Measurements from ENCODE around the gene FOXF2.
A peak's percentile ranks its signal among the peaks of the same experiment; 100 is the strongest.

The FOXF2 gene

DNA sequence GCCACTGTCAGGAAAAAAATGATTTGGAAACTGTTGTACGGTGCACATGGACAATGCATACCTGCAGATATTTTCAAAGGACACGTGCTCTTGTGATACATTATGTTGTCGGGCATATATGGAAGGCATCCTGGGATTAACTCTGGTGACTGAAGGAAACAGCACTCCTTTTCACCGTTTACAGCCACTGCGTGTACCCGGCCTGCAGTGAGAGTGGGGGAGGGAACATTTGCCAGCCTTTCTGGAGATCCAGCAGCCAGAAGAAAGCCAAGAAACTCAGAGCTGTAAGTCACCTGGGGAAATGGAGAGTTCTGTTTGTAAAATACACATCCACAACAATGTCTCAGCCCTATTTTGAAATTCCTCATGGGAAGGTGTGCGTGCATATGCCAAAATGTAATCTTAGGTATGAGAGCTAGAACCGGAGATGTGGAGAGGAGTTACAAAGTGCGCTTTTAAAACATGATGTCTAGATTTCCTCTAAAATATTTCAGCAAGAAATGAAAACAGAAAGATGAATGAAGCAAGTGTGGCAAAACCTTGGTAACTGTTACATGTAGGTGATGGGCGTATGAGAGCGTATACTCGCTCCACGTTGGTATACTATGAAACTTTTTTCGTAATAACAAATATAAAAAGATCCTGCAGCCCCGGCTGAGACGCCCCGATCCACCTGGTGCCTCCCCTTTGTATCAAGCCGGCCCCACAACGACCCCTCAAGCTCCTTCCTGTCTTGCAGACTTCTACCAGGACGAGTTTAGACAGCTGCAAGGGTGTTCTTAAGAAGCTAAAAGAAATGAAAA is 8.6 kb upstream of the FOXF2 start:
- Mint-ChIP-seq H3K27ac (ENCODE audit: low read depth) (no peak overlapping the region), H3K36me3 (ENCODE audit: insufficient read depth) (peaks cover 7% of the 10 kb centered on the region), H3K27me3 (peaks cover 65% of the 10 kb centered on the region), H3K9me3 (no peaks in the 10 kb centered on the region), H3K4me1 (peaks cover 29% of the 10 kb centered on the region), H3K4me3 (peak overlapping the region; percentile 34)
- ATAC-seq (replicated peaks; ENCODE audit: extremely low read depth, poor library complexity, severe bottlenecking): no peak
- DNase-seq (ENCODE audit: low spot score in 2 of 2): no peak

DNA sequence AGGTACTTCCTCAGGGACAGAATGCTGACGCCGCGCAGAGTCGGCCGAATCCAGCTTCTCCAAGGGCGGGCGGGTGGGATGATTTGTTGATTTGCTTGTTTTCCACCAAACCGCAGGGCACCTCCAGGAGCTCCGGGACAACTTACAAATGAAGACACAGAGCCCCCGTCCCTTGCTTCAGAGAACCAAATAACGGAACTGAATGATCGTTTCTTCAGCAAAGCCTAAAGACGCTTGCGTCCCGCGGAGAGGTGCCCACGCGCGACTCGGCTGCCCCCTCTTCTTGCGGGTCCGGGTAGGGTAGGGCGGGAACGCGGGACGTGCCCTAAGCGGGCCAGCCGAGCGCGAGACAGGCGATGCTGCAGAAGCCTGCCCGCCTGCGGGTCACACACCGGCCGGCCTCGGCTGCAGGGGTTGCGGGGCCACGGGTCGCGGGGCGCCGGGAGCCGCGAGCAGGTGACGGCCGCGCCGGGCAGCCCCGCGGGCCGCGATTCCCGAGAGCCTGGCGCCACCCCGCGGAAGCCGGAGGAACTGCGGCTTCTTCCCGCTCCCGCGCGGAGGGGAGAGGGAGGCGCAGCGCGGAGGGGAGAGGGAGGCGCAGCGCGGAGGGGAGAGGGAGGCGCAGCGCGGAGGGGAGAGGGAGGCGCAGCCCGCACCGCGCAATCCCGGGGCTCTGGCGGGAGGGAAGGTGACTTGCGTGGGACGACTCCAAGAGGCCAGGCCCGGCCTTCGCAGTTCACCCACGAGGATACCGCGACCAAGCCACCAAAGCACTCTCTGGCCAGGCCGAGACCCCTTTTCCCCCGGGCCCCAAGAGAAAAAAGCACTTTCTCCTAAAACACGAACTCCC is 7.7 kb upstream of the FOXF2 start:
- H3K36me3 Mint-ChIP-seq (ENCODE audit: insufficient read depth): peaks cover 7% of the 10 kb centered on the region
- no peak overlapping the region for H3K4me3 Mint-ChIP-seq
- peaks cover 66% of the 10 kb centered on the region for H3K27me3 Mint-ChIP-seq
- H3K9me3 Mint-ChIP-seq: no peaks in the 10 kb centered on the region
- ATAC-seq (replicated peaks; ENCODE audit: extremely low read depth, poor library complexity, severe bottlenecking): no peak
- no peak overlapping the region for H3K27ac Mint-ChIP-seq (ENCODE audit: low read depth)
- DNase-seq (ENCODE audit: low spot score in 2 of 2): no peak
- peaks cover 29% of the 10 kb centered on the region for H3K4me1 Mint-ChIP-seq

DNA sequence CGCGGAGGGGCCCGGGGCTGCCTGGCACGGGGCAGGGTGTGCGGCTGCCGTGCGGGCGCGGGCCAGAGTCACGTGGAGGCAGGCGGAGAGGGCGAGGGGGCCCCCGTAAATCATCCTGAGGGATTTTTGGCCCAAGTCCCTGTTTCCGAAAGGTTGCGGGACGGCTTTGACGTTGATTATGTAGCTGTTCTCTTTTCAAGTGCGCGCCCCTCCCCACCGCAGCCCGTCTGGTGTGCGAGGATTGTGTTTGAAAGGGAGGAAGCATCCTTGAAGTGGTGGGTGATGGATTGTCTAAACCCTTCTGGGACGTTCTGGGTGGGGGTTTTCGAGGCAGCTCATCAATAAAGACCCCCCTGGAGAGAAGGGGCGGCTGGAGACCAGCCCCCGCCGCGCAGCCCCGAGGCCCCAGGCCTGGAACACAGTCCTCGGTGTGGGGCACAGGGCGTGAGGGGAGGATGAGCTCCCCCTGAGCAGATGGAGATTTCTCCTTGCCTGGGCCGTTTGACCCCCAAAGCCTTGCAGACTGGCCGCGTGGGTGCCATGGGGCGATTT is 7.0 kb upstream of the FOXF2 start:
- H3K4me1 Mint-ChIP-seq: peaks cover 29% of the 10 kb centered on the region
- ATAC-seq (replicated peaks; ENCODE audit: extremely low read depth, poor library complexity, severe bottlenecking) (no peak), DNase-seq (ENCODE audit: low spot score in 2 of 2) (no peak)
- H3K27ac Mint-ChIP-seq (ENCODE audit: low read depth): no peak overlapping the region
- no peaks in the 10 kb centered on the region for H3K9me3 Mint-ChIP-seq
- H3K27me3 Mint-ChIP-seq: peaks cover 66% of the 10 kb centered on the region
- no peak overlapping the region for H3K4me3 Mint-ChIP-seq
- peaks cover 7% of the 10 kb centered on the region for H3K36me3 Mint-ChIP-seq (ENCODE audit: insufficient read depth)

DNA sequence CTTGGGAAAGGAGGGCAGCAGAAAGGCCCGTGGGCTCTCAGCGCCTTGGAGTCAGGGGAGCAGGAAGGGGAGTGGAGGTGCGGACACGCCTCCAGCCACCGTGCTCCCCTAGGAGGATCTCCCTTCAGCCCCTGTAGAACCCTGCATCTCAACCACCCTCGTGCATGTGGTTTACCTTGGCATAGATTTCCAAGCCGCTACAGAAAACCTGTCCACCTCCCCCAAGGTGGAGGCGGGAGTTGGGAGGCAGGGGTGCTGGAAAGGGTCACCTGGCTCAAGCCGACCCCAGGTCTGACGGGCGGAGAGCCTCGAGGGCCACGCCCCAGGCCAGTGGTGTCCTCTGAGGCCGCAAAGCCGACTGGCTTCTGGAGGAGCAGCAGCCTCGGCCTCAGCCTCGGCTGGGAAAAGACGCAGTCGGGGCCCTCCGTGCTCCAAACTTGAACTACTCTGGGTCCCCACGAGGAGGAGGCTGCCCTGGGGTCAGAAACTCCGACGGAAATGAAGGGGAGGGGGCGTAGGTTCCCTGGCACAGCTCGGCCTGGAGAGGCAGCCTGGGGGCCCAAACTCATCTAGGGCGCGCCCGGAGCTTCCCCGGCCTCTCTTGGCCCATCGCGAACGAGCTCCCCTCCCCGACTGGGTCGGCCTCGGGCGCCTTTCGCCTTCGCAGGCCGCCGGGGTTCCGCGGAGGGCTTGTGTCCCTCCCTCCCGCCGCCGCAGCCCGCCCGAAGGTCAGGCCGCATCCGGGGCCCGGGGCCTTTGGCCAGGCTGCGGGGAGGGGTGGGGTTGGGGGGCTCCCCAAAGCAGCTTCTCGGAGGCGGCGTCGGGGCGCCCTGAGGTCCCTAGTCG is 6.3 kb upstream of the FOXF2 start:
- H3K4me1 Mint-ChIP-seq: peaks cover 30% of the 10 kb centered on the region
- H3K4me3 Mint-ChIP-seq: no peak overlapping the region
- H3K27me3 Mint-ChIP-seq: peaks cover 66% of the 10 kb centered on the region
- DNase-seq (ENCODE audit: low spot score in 2 of 2) (no peak), ATAC-seq (replicated peaks; ENCODE audit: extremely low read depth, poor library complexity, severe bottlenecking) (no peak)
- no peak overlapping the region for H3K27ac Mint-ChIP-seq (ENCODE audit: low read depth)
- H3K36me3 Mint-ChIP-seq (ENCODE audit: insufficient read depth): peaks cover 5% of the 10 kb centered on the region
- H3K9me3 Mint-ChIP-seq: no peaks in the 10 kb centered on the region

DNA sequence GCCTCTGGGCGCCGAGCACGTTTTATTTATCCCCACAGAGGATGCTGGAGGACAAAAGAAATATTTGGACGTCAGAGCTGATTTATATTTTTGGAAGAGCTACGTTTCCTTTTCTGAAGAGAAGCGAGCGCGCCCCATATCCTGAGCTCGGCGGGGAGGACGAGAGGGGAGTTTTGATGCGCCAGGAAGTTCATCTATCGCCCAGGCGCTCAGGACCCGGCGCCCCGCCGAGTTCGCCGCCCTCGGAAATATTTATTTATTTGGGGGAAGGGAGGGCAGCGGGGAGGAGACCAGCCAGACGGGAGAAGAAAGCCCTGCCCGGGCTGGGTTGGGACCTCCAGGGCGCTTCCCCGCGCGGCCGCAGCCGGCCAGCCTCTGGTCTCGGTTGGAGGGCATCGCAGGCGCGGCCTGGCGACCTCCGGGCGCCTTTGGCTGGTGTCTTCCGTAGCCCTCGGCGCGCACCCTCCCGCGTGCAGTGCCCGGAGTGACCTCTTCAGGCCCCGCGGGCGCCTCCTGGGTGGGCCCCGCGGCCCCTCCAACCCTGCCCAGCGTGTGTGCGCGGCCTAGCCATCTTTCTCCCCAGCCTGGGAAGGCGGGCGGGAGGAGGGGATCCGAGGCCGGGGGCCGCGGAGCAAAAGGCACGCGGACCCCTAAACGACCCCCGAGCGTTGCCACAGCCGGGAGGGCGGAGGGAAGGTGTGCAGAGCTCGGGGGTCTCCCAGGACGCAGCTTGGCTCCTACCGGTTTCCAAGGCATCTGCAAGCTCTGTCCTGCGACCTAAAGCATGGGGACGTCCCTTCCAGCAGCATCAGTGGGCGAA is 5.4 kb upstream of the FOXF2 start:
- ATAC-seq (replicated peaks; ENCODE audit: extremely low read depth, poor library complexity, severe bottlenecking): no peak
- Mint-ChIP-seq H3K9me3 (no peaks in the 10 kb centered on the region), H3K27ac (ENCODE audit: low read depth) (no peak overlapping the region), H3K4me1 (peaks cover 36% of the 10 kb centered on the region), H3K4me3 (no peak overlapping the region), H3K27me3 (peaks cover 71% of the 10 kb centered on the region), H3K36me3 (ENCODE audit: insufficient read depth) (peaks cover 4% of the 10 kb centered on the region)
- no peak for DNase-seq (ENCODE audit: low spot score in 2 of 2)

DNA sequence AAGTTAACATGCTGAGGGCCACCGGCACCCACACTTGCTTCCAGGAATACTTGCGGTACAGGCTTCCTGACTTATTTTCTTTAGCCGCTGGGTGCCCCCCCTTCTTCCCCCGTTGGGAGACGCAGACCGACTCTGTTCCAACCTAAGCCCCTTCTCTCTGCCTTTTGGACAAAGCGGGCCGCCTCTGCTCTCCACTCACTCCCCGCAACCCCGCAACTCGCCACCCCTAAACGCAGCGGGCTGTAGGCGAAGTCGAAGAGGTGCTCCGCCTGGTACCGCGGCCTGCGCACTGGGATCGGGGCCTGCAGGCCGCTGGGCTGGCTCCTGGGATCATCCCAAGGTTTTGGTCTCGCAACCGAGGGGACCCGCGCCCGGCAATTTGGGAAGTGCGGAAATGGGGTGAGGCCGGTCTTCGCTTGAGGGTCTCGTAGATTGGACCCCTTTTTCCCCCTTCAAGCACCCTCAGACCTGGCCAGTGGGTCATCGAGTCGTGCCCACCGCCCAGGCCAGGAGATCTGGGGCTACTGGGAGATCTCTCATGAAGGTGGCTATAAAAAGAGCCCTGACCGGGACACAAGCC is 4.7 kb upstream of the FOXF2 start:
- Mint-ChIP-seq H3K27ac (ENCODE audit: low read depth) (no peak overlapping the region), H3K4me1 (peaks cover 35% of the 10 kb centered on the region), H3K36me3 (ENCODE audit: insufficient read depth) (peaks cover 4% of the 10 kb centered on the region), H3K27me3 (peaks cover 71% of the 10 kb centered on the region), H3K4me3 (no peak overlapping the region), H3K9me3 (no peaks in the 10 kb centered on the region)
- DNase-seq (ENCODE audit: low spot score in 2 of 2) (no peak), ATAC-seq (replicated peaks; ENCODE audit: extremely low read depth, poor library complexity, severe bottlenecking) (no peak)

DNA sequence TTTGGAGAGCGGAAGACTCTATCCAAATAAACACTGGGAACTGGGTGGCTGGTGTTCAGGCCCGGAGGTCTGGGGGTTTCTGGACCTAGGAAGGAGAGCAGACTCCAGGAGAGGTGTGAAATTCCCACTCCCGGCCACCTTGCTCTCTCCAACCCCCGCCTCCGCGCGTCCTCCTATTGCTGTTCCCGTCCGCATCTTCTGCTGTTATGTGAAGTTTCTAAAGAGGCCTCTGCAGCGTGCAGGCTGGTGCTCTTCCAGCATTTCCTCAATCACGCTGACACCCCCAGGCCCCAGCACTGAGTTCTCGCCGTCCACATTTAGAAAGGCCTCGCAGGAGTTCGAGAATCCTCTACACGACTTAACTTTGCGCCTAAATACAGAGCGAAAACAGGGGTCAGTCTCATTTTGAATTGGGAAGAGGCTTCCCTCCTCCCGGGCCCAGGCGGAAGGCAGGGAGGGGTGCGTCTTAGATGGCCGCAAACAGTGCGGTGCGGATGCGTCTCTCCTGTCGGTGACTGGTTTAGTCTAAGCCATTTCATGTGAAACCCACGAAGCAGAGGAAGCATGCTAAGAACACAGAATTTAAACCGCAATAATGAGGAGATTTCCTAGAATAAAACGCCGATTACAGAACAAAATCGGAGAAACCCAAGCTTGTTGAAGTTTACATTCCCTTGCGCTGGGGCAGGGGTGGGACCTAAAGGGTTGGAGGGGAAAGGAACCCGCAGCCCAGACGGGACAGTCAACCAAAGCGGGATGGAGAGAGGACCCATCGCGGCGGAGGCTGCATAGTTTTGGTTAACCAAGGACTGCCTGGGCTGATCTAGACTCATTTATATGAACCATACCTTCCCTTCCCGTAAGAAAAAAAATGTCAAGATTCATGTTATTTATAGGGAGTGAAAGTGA is 4.0 kb upstream of the FOXF2 start:
- Mint-ChIP-seq H3K27ac (ENCODE audit: low read depth) (no peak overlapping the region), H3K27me3 (peaks cover 63% of the 10 kb centered on the region), H3K4me3 (peak overlapping the region; percentile 48), H3K9me3 (no peaks in the 10 kb centered on the region), H3K4me1 (peaks cover 29% of the 10 kb centered on the region), H3K36me3 (ENCODE audit: insufficient read depth) (peaks cover 3% of the 10 kb centered on the region)
- no peak for DNase-seq (ENCODE audit: low spot score in 2 of 2)
- no peak for ATAC-seq (replicated peaks; ENCODE audit: extremely low read depth, poor library complexity, severe bottlenecking)

DNA sequence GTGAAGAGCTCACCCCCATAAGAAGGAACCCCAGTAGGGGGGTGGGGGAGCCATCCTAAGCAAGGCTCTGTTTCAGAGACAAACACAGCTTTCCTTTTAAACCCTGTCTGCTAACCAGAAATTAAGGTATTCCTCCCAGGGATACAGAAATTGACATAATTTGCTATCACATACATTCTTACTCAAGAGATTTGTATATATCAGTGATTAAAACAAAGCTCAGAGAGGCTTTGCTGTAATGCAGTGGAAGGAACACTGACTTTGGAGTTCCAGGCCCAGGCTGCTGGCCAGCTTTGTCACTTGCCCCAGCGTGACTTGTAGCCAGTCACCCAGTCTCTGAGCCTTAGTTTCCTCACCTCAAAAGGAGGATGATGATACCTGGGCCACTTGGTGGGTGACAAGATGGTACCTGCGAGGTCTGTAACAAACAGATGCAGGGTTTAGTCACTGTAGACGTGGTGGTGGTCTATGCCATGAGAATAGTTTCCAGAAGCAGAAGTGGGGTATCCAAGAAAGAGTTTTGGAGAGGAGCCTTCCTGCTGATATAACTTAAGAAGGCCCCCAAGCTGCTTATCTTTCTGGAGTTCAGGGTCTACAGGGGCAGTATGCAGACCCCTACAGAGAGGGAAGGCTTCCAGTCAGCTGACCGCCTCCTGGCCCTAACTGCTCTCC is 3.2 kb upstream of the FOXF2 start:
- no peak overlapping the region for H3K4me3 Mint-ChIP-seq
- DNase-seq (ENCODE audit: low spot score in 2 of 2) (no peak), ATAC-seq (replicated peaks; ENCODE audit: extremely low read depth, poor library complexity, severe bottlenecking) (no peak)
- H3K4me1 Mint-ChIP-seq: peaks cover 23% of the 10 kb centered on the region
- H3K9me3 Mint-ChIP-seq: no peaks in the 10 kb centered on the region
- H3K27ac Mint-ChIP-seq (ENCODE audit: low read depth): no peak overlapping the region
- peaks cover 2% of the 10 kb centered on the region for H3K36me3 Mint-ChIP-seq (ENCODE audit: insufficient read depth)
- peaks cover 59% of the 10 kb centered on the region for H3K27me3 Mint-ChIP-seq

DNA sequence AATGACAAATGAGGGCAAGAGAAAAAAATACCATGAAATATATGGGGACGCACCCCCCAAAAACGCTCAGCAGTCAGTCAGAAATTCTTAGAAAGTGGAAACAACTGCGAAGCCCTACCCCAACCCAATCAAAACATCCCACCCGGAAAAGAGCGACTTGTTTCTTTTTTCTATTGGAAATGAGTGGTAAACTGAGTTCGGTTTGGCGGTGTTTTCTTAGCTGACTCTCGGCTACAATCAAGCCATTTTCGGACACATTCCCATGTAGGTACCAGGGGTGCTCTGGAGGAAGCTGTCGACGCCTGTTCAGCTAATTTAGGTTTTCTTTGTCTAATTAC is 1.9 kb upstream of the FOXF2 start:
- H3K9me3 Mint-ChIP-seq: no peaks in the 10 kb centered on the region
- H3K36me3 Mint-ChIP-seq (ENCODE audit: insufficient read depth): peaks cover 1% of the 10 kb centered on the region
- peaks cover 22% of the 10 kb centered on the region for H3K4me1 Mint-ChIP-seq
- no peak for ATAC-seq (replicated peaks; ENCODE audit: extremely low read depth, poor library complexity, severe bottlenecking)
- DNase-seq (ENCODE audit: low spot score in 2 of 2): no peak
- peaks cover 70% of the 10 kb centered on the region for H3K27me3 Mint-ChIP-seq
- H3K4me3 Mint-ChIP-seq: no peak overlapping the region
- H3K27ac Mint-ChIP-seq (ENCODE audit: low read depth): no peak overlapping the region

DNA sequence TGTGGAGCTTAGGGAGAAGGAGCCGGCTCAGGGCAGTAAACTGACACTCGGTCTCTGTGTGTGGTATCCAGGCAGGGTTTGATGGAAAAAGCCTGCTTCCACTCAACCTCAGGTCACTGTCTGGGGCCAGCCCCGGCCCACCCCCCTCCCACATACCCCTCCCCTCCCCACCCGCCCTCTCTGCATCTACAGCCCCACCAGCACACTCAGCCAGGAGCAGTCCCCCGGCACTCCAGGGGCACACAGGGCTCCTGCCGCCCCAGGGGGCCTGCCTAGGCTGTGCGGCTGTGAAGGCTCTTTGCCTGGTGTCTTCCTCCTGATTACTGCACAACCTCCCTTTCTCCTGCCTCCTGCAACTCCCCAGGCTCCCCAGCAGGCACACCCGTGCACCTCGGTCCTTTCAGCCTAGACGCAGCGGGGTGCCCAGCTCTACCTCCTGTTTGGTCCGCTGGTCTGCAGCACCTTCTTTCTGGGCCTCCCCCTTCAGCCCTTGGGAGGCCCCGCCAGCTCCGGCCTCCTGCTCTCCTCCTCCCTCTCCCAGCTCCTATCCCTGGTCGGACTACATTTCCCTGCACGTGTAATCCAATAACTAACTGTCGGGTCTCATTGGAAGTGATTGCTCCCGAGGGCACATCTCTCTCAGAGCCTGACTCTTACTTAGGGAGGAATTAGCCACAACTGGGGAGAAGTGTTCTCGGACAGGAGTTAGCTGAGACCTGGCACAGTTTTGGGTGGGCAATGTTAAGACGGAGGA is 1.3 kb upstream of the FOXF2 start:
- Mint-ChIP-seq H3K9me3 (no peaks in the 10 kb centered on the region), H3K36me3 (ENCODE audit: insufficient read depth) (peaks cover 1% of the 10 kb centered on the region), H3K4me3 (peak overlapping the region; percentile 63), H3K4me1 (peaks cover 22% of the 10 kb centered on the region), H3K27me3 (peaks cover 73% of the 10 kb centered on the region), H3K27ac (ENCODE audit: low read depth) (no peak overlapping the region)
- ATAC-seq (replicated peaks; ENCODE audit: extremely low read depth, poor library complexity, severe bottlenecking): no peak
- no peak for DNase-seq (ENCODE audit: low spot score in 2 of 2)
